HepG2 (cell line): ENCODE results near the gene PCSK5. TPM values are rescaled to one million over a fixed set of nuclear protein-coding genes. Genes with fewer than 3 reads are reported as not detected.

Experiments used
- ATAC-seq: fragments of 200-7000 bp; cut with Tn5 transposase; 3 replicates; pipeline ENCODE4 v1.9.1; 2020; ENCODE audit warnings: mild to moderate bottlenecking, moderate library complexity
- BruUV-seq: library from RNA; stranded (reverse); fragments of 400-500 nt; replicated peaks from 2 replicates; lab custom pipeline; 2021; lab: Mats Ljungman, UMichigan
- CTCF ChIA-PET: fragments of 300-600 bp; formaldehyde crosslinking; extraction: SDS; loops from one replicate; lab custom pipeline; 2021; ENCODE audit warnings: low total read pairs, inconsistent platforms, low intra/inter-chr PET ratio; lab: Yijun Ruan, JAX
- POLR2A ChIA-PET: fragments of 350-600 bp; sonication (Branson Sonifier 250); formaldehyde crosslinking; loops from one replicate; lab custom pipeline; 2020; ENCODE audit warnings: antibody characterized with exemption, inconsistent platforms; lab: Yijun Ruan, JAX
- DNase-seq: peaks from one replicate; pipeline ENCODE4 v3.0.0-alpha.2; 2015; ENCODE audit warnings: low spot score
- FAIRE-seq: peaks from 3 replicates; lab custom pipeline; 2011; peaks lifted over from hg19 to GRCh38; lab: Jason Lieb, UNC
- H2AFZ ChIP-seq: one replicate; pipeline ENCODE4 v1.6.1; 2011; ENCODE audit warnings: low read length, inconsistent platforms
- H3K27ac ChIP-seq: fragments of 300-600 bp; 3 replicates; pipeline ENCODE4 v1.8.0; 2011; ENCODE audit warnings: mixed run types, mild to moderate bottlenecking, mixed read lengths, low read length, inconsistent platforms; ENCODE audit not compliant: insufficient read depth; ENCODE audit errors: extremely low read length
- H3K27me3 ChIP-seq, 2 experiments: fragments of 200-600 bp in 1 of 2; 2 replicates in 1 of 2; 3 replicates in 1 of 2; pipeline versions ENCODE4 v1.6.0 to v1.8.0; 2011; ENCODE audit warnings: low read length in 2 of 2, mild to moderate bottlenecking in 2 of 2, moderate library complexity in 2 of 2, inconsistent platforms in 1 of 2; ENCODE audit not compliant: insufficient read depth in 2 of 2, control insufficient read depth in 1 of 2
- H3K36me3 ChIP-seq, 2 experiments: fragments of 200-600 bp in 1 of 2; replicated peaks in 1 of 2; 2 replicates in 1 of 2; 3 replicates in 1 of 2; pipeline versions ENCODE4 v1.5.1 to v1.8.0; 2011; ENCODE audit warnings: low read length in 2 of 2, inconsistent platforms in 1 of 2; ENCODE audit not compliant: insufficient read depth in 2 of 2, control insufficient read depth in 1 of 2
- H3K4me1 ChIP-seq: 2 replicates; pipeline ENCODE4 v1.5.1; 2012; ENCODE audit warnings: low read length, inconsistent platforms; ENCODE audit not compliant: insufficient read depth
- H3K4me2 ChIP-seq: 2 replicates; pipeline ENCODE4 v1.6.0; 2011; ENCODE audit warnings: low read depth, low read length, inconsistent platforms
- H3K4me3 ChIP-seq, 3 experiments: fragments of 200-600 bp in 1 of 3; sonication (generic), shearing (Covaris generic) in 1 of 3; replicated peaks in 1 of 3; 2 replicates each; pipeline ENCODE4 v1.5.1; 2011 to 2016; ENCODE audit warnings: low read length in 3 of 3, inconsistent platforms in 2 of 3, low read depth in 2 of 3, mild to moderate bottlenecking in 2 of 3, control low read depth in 1 of 3, mixed read lengths in 1 of 3; ENCODE audit not compliant: insufficient read depth in 1 of 3
- H3K79me2 ChIP-seq: one replicate; pipeline ENCODE4 v1.6.1; 2011; ENCODE audit warnings: low read length, inconsistent platforms; ENCODE audit not compliant: insufficient read depth
- H3K9ac ChIP-seq: 2 replicates; pipeline ENCODE4 v1.6.0; 2011; ENCODE audit warnings: mild to moderate bottlenecking, low read depth, low read length, inconsistent platforms; ENCODE audit not compliant: insufficient read depth
- H3K9me3 ChIP-seq: 2 replicates; pipeline ENCODE4 v1.5.1; 2012; ENCODE audit warnings: mild to moderate bottlenecking, low read length
- H4K20me1 ChIP-seq: 2 replicates; pipeline ENCODE4 v1.6.0; 2011; ENCODE audit warnings: inconsistent platforms, mild to moderate bottlenecking, low read length, moderate library complexity; ENCODE audit not compliant: insufficient read depth
- ETV5 ChIP-seq: IDR thresholded peaks from 2 replicates; pipeline ENCODE4 v1.6.1; 2018; ENCODE audit warnings: missing biosample characterization, missing genetic modification reagents, inconsistent platforms, borderline replicate concordance
- KLF9 ChIP-seq: IDR thresholded peaks from 2 replicates; pipeline ENCODE4 v1.6.1; 2016; ENCODE audit warnings: low read depth
- MAFF ChIP-seq: IDR thresholded peaks from 2 replicates; pipeline ENCODE4 v1.6.1; 2011; ENCODE audit warnings: low read depth, low read length, improper control_type of control experiment
- MAFK ChIP-seq, 2 experiments: IDR thresholded peaks in 1 of 2; conservative IDR thresholded peaks in 1 of 2; 2 replicates each; pipeline ENCODE4 v1.6.1; 2011; ENCODE audit warnings: improper control_type of control experiment in 2 of 2, low read length in 2 of 2
- WGBS: methylation state at CpG from one replicate; pipeline ENCODE4 v1.1.6; 2017; ENCODE audit warnings: low lambda C conversion rate; 5-methylcytosine and 5-hydroxymethylcytosine counted together
- in situ Hi-C: cut with HindIII; loops from 2 replicates; pipeline ENCODE4 v1.10.0; 2017; ENCODE audit warnings: low pct_unique_long_range_greater_than_20kb; ENCODE audit not compliant: extremely low pct_ligation_motif_present
- intact Hi-C: fragments of 100-400 bp; cut with micrococcal nuclease; formaldehyde crosslinking; loops from one replicate; pipeline ENCODE4 v1.10.0; 2022; ENCODE audit not compliant: unreplicated experiment
- polyA plus RNA-seq, 8 experiments: library from polyadenylated mRNA; depleted of rRNA in 3 of 8; stranded (reverse) in 7 of 8; unstranded in 1 of 8; fragments of >200 nt; fragmentation: Illumina TruSeq in 4 of 8; extraction: Trizol in 4 of 8; gene quantifications; 2 replicates each; pipeline versions ENCODE4 v1.2.1 to v1.2.3, GENCODE V29; 2011 to 2016; ENCODE audit warnings: low read depth in 4 of 8, missing spikeins in 1 of 8, mixed read lengths in 1 of 8; ENCODE audit not compliant: insufficient read depth in 1 of 8
- total RNA-seq, 5 experiments: library from RNA; depleted of rRNA; stranded (reverse); fragments of >200 nt; fragmentation: Illumina TruSeq; extraction: Trizol; gene quantifications; 2 replicates each; pipeline ENCODE4 v1.2.3, GENCODE V29; 2016; ENCODE audit warnings: low read depth in 1 of 5
- TF ChIP-seq, protein P1 (sequence below): sonication (generic); formaldehyde crosslinking; IDR thresholded peaks from 2 replicates; pipeline ENCODE4 v1.4.0; 2020; ENCODE audit warnings: missing genetic modification reagents, mild to moderate bottlenecking, borderline replicate concordance
- TF ChIP-seq, protein P2 (sequence below): sonication (generic); formaldehyde crosslinking; IDR thresholded peaks from 2 replicates; pipeline ENCODE4 v1.4.0; 2020; ENCODE audit warnings: missing genetic modification reagents, borderline replicate concordance

Gene PCSK5
- total and polyA plus RNA-seq, 2 of the 13 experiments (the other 11 are each of a cell fraction or from before 2014, with no cell fraction given) = 0.55 to 0.66 TPM

DNA sequence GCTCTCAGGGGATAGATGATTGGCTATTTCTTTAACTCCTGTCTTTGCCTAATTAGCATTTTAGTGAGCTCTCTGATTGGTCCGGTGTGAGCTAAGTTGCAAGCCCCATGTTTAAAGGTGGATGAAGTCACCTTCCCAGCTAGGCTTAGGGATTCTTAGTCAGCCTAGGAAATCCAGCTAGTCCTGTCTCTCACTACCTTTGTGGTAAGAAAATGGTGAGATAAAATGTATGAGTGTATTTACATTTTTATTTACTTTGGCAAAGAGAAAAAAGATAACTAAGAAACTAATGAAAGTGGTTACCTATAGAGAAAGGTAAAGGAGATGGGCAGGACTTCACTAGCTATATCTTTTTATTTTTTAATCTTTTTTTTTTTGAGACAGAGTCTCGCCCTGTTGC is 357.0 kb downstream of the PCSK5 start:
- H3K4me2 ChIP-seq = no peak overlapping the region
- TF ChIP-seq KLF9 (CRISPR knock-in tag) (no peak), ETV5 (CRISPR knock-in tag) (no peak)
- TF ChIP-seq, protein P1, sequence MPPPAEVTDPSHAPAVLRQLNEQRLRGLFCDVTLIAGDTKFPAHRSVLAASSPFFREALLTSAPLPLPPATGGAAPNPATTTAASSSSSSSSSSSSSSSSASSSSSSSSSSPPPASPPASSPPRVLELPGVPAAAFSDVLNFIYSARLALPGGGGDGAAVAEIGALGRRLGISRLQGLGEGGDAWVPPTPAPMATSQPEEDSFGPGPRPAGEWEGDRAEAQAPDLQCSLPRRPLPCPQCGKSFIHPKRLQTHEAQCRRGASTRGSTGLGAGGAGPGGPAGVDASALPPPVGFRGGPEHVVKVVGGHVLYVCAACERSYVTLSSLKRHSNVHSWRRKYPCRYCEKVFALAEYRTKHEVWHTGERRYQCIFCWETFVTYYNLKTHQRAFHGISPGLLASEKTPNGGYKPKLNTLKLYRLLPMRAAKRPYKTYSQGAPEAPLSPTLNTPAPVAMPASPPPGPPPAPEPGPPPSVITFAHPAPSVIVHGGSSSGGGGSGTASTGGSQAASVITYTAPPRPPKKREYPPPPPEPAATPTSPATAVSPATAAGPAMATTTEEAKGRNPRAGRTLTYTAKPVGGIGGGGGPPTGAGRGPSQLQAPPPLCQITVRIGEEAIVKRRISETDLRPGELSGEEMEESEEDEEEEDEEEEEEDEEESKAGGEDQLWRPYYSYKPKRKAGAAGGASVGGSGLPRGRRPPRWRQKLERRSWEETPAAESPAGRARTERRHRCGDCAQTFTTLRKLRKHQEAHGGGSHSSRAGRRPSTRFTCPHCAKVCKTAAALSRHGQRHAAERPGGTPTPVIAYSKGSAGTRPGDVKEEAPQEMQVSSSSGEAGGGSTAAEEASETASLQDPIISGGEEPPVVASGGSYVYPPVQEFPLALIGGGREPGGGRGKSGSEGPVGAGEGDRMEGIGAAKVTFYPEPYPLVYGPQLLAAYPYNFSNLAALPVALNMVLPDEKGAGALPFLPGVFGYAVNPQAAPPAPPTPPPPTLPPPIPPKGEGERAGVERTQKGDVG = no peak
- intact Hi-C loops (no loop called here), in situ Hi-C loops (no loop called here)
- H2AFZ ChIP-seq = no peak overlapping the region
- FAIRE-seq = no peak
- no peak for ATAC-seq
- no peak overlapping the region for H3K9ac ChIP-seq
- no peak for DNase-seq
- WGBS = 53% methylated on average over 2 of the region's 2 CpGs
- no peaks in the 10 kb centered on the region for H3K4me1 ChIP-seq
- no peaks in the 10 kb centered on the region for H3K79me2 ChIP-seq
- no peaks in the 10 kb centered on the region for H3K36me3 ChIP-seq
- no TSS peak for BruUV-seq
- H3K27me3 ChIP-seq = no peaks in the 10 kb centered on the region
- no peaks in the 10 kb centered on the region for H4K20me1 ChIP-seq
- POLR2A ChIA-PET = no interaction called here
- H3K27ac ChIP-seq = no peak overlapping the region
- H3K4me3 ChIP-seq = no peak overlapping the region
- CTCF ChIA-PET = no interaction called here
- no peaks in the 10 kb centered on the region for H3K9me3 ChIP-seq

DNA sequence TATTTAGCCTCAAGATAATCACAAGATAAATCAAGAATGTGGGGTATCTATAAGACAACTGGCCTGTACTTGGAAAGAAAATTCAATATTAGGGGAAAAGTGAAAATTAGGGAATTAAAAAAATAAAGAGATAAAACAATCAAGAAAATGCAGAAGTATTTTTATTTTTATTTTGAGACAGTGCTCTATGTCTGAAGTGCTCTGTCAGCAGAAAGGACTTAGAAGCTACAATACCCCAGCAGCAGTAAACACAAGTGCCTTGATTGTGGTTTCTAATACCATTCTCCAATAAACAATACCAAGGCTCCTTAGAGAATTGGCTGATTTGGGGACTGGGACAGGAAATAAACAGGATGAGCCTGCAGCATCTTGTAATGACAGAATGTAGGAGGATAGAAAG is 358.8 kb downstream of the PCSK5 start:
- Histone ChIP-seq H4K20me1 (no peaks in the 10 kb centered on the region), H3K9me3 (no peaks in the 10 kb centered on the region), H3K4me2 (no peak overlapping the region), H3K27me3 (no peaks in the 10 kb centered on the region), H3K27ac (no peak overlapping the region), H3K4me1 (no peaks in the 10 kb centered on the region), H3K36me3 (no peaks in the 10 kb centered on the region), H3K4me3 (no peak overlapping the region), H3K79me2 (no peaks in the 10 kb centered on the region), H3K9ac (no peak overlapping the region), H2AFZ (no peak overlapping the region)
- DNase-seq = no peak
- no peak for FAIRE-seq
- no TSS peak for BruUV-seq
- in situ Hi-C loops = no loop called here
- TF ChIP-seq, protein P2, sequence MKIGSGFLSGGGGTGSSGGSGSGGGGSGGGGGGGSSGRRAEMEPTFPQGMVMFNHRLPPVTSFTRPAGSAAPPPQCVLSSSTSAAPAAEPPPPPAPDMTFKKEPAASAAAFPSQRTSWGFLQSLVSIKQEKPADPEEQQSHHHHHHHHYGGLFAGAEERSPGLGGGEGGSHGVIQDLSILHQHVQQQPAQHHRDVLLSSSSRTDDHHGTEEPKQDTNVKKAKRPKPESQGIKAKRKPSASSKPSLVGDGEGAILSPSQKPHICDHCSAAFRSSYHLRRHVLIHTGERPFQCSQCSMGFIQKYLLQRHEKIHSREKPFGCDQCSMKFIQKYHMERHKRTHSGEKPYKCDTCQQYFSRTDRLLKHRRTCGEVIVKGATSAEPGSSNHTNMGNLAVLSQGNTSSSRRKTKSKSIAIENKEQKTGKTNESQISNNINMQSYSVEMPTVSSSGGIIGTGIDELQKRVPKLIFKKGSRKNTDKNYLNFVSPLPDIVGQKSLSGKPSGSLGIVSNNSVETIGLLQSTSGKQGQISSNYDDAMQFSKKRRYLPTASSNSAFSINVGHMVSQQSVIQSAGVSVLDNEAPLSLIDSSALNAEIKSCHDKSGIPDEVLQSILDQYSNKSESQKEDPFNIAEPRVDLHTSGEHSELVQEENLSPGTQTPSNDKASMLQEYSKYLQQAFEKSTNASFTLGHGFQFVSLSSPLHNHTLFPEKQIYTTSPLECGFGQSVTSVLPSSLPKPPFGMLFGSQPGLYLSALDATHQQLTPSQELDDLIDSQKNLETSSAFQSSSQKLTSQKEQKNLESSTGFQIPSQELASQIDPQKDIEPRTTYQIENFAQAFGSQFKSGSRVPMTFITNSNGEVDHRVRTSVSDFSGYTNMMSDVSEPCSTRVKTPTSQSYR (CRISPR knock-in tag) = no peak
- peak; percentile 52 to 81; a peak in 3 of 4 replicates for TF ChIP-seq MAFK (conservative IDR thresholded peaks at IDR 0.05 in 1 of 2, IDR thresholded peaks at IDR 0.05 in 1 of 2; ENCODE audit: low read length in 2 of 2)
- TF ChIP-seq MAFF = peak; percentile 62
- intact Hi-C loops = no loop called here
- CTCF ChIA-PET = no interaction called here
- POLR2A ChIA-PET = no interaction called here
- ATAC-seq = no peak
